Caco-2 (cell line): ENCODE data around the gene SLC26A1. TPM values are rescaled to one million over a fixed set of nuclear protein-coding genes. Genes with fewer than 3 reads are reported as not detected.

Experiments used
- Bru-seq: library from RNA; stranded (reverse); fragments of 400-500 nt; gene quantifications from one replicate; lab custom pipeline; 2021; lab: Mats Ljungman, UMichigan
- BruChase-seq, 2 experiments: library from RNA; stranded (reverse); fragments of 400-500 nt; gene quantifications; one replicate each; lab custom pipeline; 2021; lab: Mats Ljungman, UMichigan
- BruUV-seq: library from RNA; stranded (reverse); fragments of 400-500 nt; replicated peaks from 2 replicates; lab custom pipeline; 2021; lab: Mats Ljungman, UMichigan
- CTCF ChIA-PET: fragments of 300-600 bp; sonication (Branson Sonifier 250); formaldehyde crosslinking; loops from one replicate; lab custom pipeline; 2022; ENCODE audit warnings: antibody characterized with exemption; lab: Charles Lee
- POLR2A ChIA-PET: fragments of 300-600 bp; sonication (Branson Sonifier 250); formaldehyde crosslinking; loops from one replicate; lab custom pipeline; 2022; ENCODE audit warnings: antibody characterized with exemption; lab: Charles Lee
- DNase-seq, 2 experiments: peaks; one replicate each; pipeline versions ENCODE4 v3.0.0 to v3.0.0-alpha.2; 2020 to 2022
- H3K27me3 ChIP-seq: replicated peaks from 2 replicates; pipeline ENCODE4 v1.6.0; 2011; ENCODE audit warnings: low read length; ENCODE audit not compliant: control insufficient read depth, insufficient read depth
- H3K36me3 ChIP-seq: 2 replicates; pipeline ENCODE4 v1.5.1; 2011; ENCODE audit warnings: low read length; ENCODE audit not compliant: control insufficient read depth, insufficient read depth
- H3K4me1 ChIP-seq: fragments of 250-450 bp; sonication (Bioruptor Pico); 2 replicates; pipeline ENCODE4 v1.5.1; 2020; ENCODE audit warnings: mild to moderate bottlenecking
- H3K4me3 ChIP-seq: 2 replicates; pipeline ENCODE4 v1.5.1; 2011; ENCODE audit warnings: low read depth, mild to moderate bottlenecking, control low read depth, low read length
- H3K9me3 ChIP-seq: fragments of 250-450 bp; sonication (Bioruptor Pico); 2 replicates; pipeline ENCODE4 v1.5.1; 2020; ENCODE audit warnings: mild to moderate bottlenecking, moderate library complexity
- H3K27ac Mint-ChIP-seq: one replicate; pipeline ENCODE4 v1.8.0; 2022; ENCODE audit warnings: mixed read lengths; ENCODE audit not compliant: unreplicated experiment
- H3K27me3 Mint-ChIP-seq: one replicate; pipeline ENCODE4 v1.8.0; 2022; ENCODE audit warnings: mixed read lengths; ENCODE audit not compliant: insufficient read depth, unreplicated experiment
- H3K36me3 Mint-ChIP-seq: one replicate; pipeline ENCODE4 v1.8.0; 2022; ENCODE audit warnings: mild to moderate bottlenecking, mixed read lengths; ENCODE audit not compliant: insufficient read depth, unreplicated experiment
- H3K4me1 Mint-ChIP-seq: one replicate; pipeline ENCODE4 v1.8.0; 2022; ENCODE audit warnings: low read depth, mixed read lengths; ENCODE audit not compliant: unreplicated experiment
- H3K4me3 Mint-ChIP-seq: one replicate; pipeline ENCODE4 v1.8.0; 2022; ENCODE audit warnings: mild to moderate bottlenecking, moderate library complexity, mixed read lengths; ENCODE audit not compliant: unreplicated experiment
- H3K9me3 Mint-ChIP-seq: one replicate; pipeline ENCODE4 v1.8.0; 2022; ENCODE audit warnings: mixed read lengths; ENCODE audit not compliant: unreplicated experiment
- CTCF ChIP-seq, 2 experiments: fragments of 200-600 bp in 1 of 2; IDR thresholded peaks; 1 replicate in 1 of 2; 2 replicates in 1 of 2; pipeline versions ENCODE4 v1.5.1 to v1.8.0; 2011 to 2022; ENCODE audit warnings: antibody characterized with exemption in 1 of 2, control low read depth in 1 of 2, inconsistent platforms in 1 of 2, low read depth in 1 of 2, low read length in 1 of 2, mild to moderate bottlenecking in 1 of 2, moderate library complexity in 1 of 2; ENCODE audit not compliant: insufficient read depth in 1 of 2, severe bottlenecking in 1 of 2, unreplicated experiment in 1 of 2
- intact Hi-C: fragments of 100-400 bp; cut with micrococcal nuclease; formaldehyde crosslinking; loops from one replicate; pipeline ENCODE4 v1.10.0; 2022; ENCODE audit not compliant: unreplicated experiment
- long read RNA-seq: library from polyadenylated mRNA; stranded (forward); transcript quantifications from one replicate; pipeline ENCODE4 v2.0.0, GENCODE V29; 2022
- total RNA-seq: library from RNA; stranded (reverse); gene quantifications from 2 replicates; pipeline ENCODE4 v1.2.3, GENCODE V29; 2022

The SLC26A1 gene
- total RNA-seq (8.7 and 9.6 TPM in 2 replicates), Bru-seq, nascent RNA (percentile 51 among the genes with signal in this experiment), BruChase-seq, experiment 1, labeled RNA remaining after a 2-hour chase (percentile 63 among the genes with signal in this experiment), BruChase-seq, experiment 2, labeled RNA remaining after a 6-hour chase (percentile 75 among the genes with signal in this experiment)
- long read RNA-seq, partial matches to known transcripts: 1 of 4 reads
- long read RNA-seq, other reads (novel, unspliced or antisense): 3 of 4 reads

GRCh38 chr4:993111-994029 lies at the start of gene SLC26A1:
Gene SLC26A1 (minus strand): TSS chr4:993404. CDS start chr4:991703, 1,701 bp downstream.
- TF ChIP-seq CTCF (IDR thresholded peaks at IDR 0.05; ENCODE audit: insufficient read depth in 1 of 2, low read depth in 1 of 2, low read length in 1 of 2, severe bottlenecking in 1 of 2, unreplicated experiment in 1 of 2): no peak
- DNase-seq: peak; percentile 68 to 69
- Mint-ChIP-seq H3K27ac (peak within 1 kb of the TSS; percentile 88), H3K27me3 (no peaks in the 10 kb centered on the region), H3K4me3 (peak within 1 kb of the TSS; percentile 71), H3K36me3 (peaks cover 22% of the 10 kb centered on the region), H3K4me1 (no peaks in the 10 kb centered on the region), H3K9me3 (no peaks in the 10 kb centered on the region)
- ChIA-PET POLR2A (interaction anchor here (0.6 to 1.1 kb wide), 2 partner anchors 62 to 166 kb away, joined by 4 to 12 read pairs; no protein-coding TSS in a partner anchor), CTCF (no interaction called here)
- H3K4me3 ChIP-seq: peak within 1 kb of the TSS; percentile 42
- H3K9me3 ChIP-seq: no peaks in the 10 kb centered on the region
- intact Hi-C loops: loop anchor here (5.0 kb wide), 1 partner anchor 61 kb away; the partner anchor contains the start of genes GAK and TMEM175
- TSS peak; percentile 42 for BruUV-seq
- peaks cover 54% of the 10 kb centered on the region for H3K4me1 ChIP-seq
- H3K27me3 ChIP-seq: no peaks in the 10 kb centered on the region
- H3K36me3 ChIP-seq: no peaks in the 10 kb centered on the region; the same call in 1 of the 2 replicates

- Mint-ChIP-seq H3K27ac (no peak overlapping the region), H3K4me1 (peaks cover 6% of the 10 kb centered on the region), H3K4me3 (no peak overlapping the region), H3K9me3 (no peaks in the 10 kb centered on the region), H3K36me3 (no peaks in the 10 kb centered on the region), H3K27me3 (no peaks in the 10 kb centered on the region)
- peak in 1 of 2 experiments; percentile 17 for DNase-seq
- no peaks in the 10 kb centered on the region for H3K36me3 ChIP-seq
- H3K4me1 ChIP-seq: peaks cover 33% of the 10 kb centered on the region
- POLR2A ChIA-PET: no interaction called here
- BruUV-seq: no TSS peak
- no peak overlapping the region for H3K4me3 ChIP-seq
- CTCF ChIA-PET: no interaction called here
- H3K9me3 ChIP-seq: no peaks in the 10 kb centered on the region
- no peaks in the 10 kb centered on the region for H3K27me3 ChIP-seq
- no peak for TF ChIP-seq CTCF (IDR thresholded peaks at IDR 0.05; ENCODE audit: insufficient read depth in 1 of 2, low read depth in 1 of 2, low read length in 1 of 2, severe bottlenecking in 1 of 2, unreplicated experiment in 1 of 2)
- intact Hi-C loops: no loop called here
These were observed 49.3 kb upstream of the SLC26A1 start for GRCh38 chr4:1042352-1043055.

- no TSS peak for BruUV-seq
- DNase-seq: no peak
- Mint-ChIP-seq H3K27me3 (no peaks in the 10 kb centered on the region), H3K27ac (no peak overlapping the region), H3K4me1 (peaks cover 6% of the 10 kb centered on the region), H3K36me3 (no peaks in the 10 kb centered on the region), H3K4me3 (no peak overlapping the region), H3K9me3 (no peaks in the 10 kb centered on the region)
- CTCF ChIA-PET: no interaction called here
- intact Hi-C loops: no loop called here
- H3K9me3 ChIP-seq: no peaks in the 10 kb centered on the region
- no peak for TF ChIP-seq CTCF (IDR thresholded peaks at IDR 0.05; ENCODE audit: insufficient read depth in 1 of 2, low read depth in 1 of 2, low read length in 1 of 2, severe bottlenecking in 1 of 2, unreplicated experiment in 1 of 2)
- H3K4me1 ChIP-seq: peaks cover 31% of the 10 kb centered on the region
- no peak overlapping the region for H3K4me3 ChIP-seq
- POLR2A ChIA-PET: no interaction called here
- no peaks in the 10 kb centered on the region for H3K36me3 ChIP-seq
- no peaks in the 10 kb centered on the region for H3K27me3 ChIP-seq
These were observed 48.7 kb upstream of the SLC26A1 start for GRCh38 chr4:1041936-1042330.
